Measurements from ENCODE around the gene TENM4.
"Not testable (repeated sequence)": the region's sequence is repeated elsewhere in the genome, so short reads cannot be mapped to it uniquely, and the experiment has no call there.

Gene TENM4

DNA sequence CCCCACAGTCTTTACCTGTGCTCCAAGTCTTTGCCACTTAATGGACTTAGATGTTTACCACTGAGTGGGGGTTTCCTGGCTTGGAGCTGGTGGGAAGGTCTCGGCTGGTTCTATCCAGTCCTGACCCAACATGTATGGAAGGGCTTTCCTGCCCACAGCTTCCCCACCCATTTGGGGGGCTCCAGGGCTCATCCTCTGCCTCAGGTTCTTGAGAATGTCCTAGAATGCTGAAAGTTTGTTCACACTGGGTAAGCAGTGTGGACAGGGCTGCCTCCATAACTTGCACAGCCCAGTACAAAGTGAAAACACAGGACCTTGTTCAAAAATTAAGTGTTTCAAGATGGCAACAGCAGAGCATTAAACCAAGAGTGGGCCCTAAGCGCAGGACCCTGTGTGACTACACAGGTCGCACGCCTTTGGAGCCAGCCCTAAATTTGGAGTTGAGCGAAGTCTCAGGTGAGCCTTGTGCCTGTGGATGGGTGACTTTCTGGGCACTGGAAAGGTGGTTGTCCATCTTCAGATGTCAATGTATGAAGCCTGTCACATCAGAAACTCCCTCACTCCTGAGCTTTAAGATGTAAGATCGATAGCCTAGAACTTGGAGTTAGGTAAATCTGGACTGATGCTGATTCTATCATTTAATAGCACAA lies 793.4 kb downstream of the TENM4 start:
- DNase-seq: no peak

DNA sequence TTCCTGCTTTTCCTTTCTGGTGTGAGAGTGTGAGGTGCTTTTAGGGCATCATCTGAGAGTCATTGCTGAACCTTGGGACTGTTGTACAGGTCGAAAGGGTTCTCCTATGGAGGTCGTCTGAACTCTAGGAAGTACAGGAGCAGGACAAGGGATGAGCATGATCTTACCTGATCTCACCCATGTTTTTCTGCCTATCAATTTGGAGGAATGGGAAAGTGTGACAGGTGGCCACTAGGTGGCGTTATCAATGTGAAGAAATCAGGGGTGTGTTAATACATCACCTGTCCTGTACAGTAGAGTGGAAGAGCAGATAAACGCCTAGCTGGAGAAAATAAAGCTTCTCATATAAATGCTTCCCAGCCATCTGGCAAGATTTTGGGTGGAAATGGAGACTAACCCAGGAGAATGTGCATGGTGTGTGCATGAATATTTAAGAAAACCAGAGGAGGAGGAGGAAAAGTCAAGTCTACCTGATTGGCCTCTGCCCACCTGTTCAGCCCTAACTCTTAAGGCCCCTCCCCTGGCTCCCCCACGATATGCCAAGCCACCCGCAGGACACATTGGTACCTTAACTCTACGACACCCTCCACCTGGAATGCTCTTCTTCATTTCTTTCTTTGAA lies 794.2 kb downstream of the TENM4 start:
- peak; percentile 40 for DNase-seq

DNA sequence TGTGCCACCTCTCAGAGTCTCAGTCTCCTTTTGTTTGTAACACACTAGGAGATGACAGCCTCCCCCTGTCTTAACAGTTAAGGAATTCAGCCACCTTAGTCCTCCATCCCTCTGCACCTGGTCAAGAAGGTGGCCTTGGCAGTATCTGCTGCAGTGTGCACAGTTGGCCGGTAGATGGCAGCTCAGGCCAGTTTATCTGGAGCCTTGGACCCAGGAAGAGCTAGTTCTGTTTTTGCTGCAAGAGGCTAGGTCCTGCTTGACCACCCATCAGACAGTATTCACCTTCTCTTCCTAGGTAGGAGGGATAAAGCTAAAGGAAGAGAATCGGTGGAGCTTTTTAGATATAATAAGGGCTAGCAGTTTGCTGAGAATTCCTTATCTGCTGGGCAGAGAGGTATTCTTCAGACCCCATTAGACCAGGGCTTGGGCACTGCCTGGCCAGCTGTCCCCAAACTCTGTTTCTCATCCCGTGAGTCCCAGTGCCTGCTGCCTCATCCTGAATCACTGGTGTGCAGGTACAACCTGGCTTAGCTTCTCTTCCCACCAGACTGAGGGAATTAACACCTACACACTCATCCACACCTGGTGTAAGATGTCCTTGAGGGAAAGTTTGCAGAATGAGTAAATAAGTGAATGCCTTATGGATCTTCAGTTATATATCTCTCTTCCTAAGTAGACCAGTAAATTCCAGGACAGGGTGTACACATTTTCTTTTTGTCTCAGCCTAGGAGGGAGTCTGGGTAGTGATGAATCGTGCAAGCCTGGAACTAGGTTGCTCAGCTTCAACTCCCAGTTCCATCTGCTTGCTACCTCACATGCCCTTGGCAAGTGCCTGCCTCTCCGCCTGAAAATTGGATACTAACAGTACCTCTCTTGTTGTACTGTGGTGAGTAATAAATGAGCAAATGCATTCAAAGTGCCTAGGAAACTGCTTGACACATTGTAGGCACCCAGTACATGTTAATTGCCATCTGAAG lies 795.3 kb downstream of the TENM4 start:
- peak; percentile 53 for DNase-seq

DNA sequence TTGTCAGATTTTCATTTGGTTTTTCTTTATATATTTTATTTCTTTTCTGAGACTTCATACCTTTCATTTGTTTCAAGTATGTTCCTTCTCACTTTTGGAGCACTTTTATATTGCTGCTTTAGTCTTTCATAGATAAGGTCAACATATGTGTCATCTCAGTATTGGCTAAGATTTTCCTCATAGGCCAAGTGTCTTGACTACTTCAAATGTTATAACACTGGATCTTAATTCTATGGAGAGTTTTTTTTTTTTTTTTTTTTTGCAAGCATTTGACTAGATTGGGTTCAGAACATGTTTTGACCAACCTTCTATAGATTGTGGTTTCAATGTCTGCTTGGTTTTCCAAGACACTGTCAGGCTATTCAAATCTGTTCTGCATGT lies 797.2 kb downstream of the TENM4 start:
- no peak for DNase-seq

DNA sequence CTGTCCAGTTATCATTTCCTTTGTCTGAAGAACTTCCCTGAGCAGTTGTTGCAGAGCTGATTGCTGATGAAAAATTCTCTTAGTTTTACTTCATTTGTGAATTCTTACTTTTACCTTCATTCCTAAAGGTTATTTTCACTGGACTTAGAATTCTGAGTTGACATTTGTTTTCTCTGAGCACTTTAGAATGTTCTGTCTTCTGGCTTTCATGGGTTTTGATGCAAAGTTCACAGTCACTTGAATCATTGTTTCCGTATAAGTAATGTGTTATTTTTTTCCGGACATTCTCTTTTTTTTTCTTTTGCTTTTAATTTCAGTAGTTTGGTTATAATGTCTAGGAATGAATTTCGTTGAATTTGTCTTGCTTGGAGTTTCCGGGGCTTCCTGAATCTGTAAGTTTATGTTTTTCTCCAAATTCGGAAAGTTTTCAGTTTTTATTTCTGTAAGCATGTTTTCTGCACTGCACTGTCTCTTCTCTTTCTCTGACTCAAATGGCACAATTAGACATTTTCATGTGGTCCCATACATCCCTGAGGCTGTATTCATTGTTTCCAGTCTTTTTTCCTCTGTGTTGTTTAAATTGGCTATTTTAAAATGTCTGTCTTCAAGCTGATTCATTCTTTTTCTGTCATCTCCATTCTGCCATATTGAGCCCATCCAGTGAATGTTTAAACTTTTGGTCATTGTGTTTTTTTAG lies 797.7 kb downstream of the TENM4 start:
- no peak for DNase-seq

DNA sequence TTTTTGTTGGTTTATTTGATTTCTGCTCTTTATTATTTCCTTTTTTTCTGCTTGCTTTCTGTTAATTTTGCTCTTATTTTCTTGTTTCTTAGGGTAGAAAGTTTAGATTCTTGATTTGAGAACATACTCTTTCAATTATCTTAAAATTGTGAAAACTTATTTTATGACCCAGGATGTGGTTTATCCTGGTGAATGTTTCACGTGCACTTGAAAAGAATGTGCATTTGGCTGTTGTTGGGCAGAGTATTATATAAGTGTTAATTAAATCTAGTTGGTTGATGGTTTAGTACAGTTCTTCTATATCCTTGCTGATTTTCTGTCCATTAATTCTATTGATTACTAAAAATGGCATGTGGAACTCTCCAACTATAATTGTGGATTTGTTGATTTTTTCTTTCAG lies 799.3 kb downstream of the TENM4 start:
- DNase-seq: no peak

DNA sequence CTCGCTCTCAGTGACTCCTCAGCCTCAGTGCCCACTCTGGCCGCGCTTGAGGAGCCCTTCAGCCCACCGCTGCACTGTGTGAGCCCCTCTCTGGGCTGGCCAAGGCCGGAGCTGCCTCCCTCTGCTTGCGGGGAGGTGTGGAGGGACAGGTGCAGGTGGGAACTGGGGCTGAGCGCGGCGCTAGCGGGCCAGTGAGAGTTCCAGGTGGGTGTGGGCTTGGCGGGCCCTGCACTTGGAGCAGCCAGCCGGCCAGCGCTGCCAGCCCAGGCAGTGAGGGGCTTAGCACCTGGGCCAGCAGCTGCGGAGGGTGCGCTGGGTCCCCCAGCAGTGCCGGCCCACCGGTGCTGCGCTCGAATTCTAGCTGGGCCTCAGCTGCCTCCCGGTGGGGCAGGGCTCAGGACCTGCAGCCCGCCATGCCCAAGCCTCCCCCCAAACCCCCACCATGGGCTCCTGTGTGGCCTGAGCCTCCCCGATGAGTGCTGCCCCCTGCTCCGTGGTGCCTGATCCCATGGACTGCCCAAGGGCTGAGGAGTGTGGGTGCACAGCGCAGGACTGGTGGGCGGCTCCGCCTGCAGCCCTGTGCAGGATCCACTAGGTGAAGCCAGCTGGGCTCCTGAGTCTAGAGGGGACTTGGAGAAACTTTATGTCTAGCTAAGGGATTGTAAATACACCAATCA lies 802.0 kb downstream of the TENM4 start:
- DNase-seq: no peak

DNA sequence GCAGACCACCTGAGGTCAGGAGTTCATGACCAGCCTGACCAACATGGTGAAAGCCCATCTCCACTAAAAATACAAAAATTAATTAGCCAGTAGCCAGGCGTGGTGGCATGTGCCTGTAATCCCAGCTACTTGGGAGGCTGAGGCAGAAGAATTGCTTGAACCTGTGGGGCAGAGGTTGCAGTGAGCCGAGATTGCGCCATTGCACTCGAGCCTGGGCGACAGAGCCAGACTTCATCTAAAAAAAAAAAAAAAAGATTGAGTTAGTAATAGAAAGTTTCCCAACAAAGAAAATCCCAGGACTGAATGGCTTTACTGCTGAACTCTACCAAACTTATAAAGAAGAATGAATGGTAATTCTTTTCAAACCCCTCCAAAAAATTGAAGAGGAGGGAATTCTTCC lies 803.3 kb downstream of the TENM4 start:
- DNase-seq: not testable (repeated sequence)

DNA sequence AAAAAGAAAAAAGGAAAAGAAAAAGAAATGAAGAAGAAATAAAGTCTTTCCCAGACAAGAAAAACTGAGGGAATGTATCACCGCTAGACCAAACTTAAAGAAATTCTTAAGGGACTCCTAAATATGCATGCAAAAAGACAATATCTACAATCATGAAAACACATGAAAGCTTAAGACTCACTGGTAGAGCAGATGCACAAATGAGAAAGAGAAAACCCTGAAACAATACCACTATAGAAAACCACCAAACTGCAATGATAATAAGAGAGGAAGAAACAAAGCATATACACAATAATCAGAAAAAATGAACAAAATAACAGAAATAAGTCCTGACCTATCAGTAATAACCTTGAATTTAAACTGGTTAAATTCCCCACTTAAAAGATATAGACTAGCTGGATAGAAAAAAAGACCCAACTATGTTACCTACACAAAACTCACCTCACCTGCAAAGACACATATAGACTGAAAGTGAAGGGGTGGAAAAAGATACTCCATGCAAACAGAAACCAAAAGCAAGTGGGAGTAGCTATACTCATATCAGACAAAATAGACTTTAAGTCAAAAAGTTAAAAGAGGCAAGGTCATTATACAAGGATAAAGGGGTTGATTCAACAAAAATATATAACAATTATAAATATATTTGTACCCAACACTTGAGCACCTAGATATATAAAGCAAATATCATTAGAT lies 804.9 kb downstream of the TENM4 start:
- DNase-seq: no peak

DNA sequence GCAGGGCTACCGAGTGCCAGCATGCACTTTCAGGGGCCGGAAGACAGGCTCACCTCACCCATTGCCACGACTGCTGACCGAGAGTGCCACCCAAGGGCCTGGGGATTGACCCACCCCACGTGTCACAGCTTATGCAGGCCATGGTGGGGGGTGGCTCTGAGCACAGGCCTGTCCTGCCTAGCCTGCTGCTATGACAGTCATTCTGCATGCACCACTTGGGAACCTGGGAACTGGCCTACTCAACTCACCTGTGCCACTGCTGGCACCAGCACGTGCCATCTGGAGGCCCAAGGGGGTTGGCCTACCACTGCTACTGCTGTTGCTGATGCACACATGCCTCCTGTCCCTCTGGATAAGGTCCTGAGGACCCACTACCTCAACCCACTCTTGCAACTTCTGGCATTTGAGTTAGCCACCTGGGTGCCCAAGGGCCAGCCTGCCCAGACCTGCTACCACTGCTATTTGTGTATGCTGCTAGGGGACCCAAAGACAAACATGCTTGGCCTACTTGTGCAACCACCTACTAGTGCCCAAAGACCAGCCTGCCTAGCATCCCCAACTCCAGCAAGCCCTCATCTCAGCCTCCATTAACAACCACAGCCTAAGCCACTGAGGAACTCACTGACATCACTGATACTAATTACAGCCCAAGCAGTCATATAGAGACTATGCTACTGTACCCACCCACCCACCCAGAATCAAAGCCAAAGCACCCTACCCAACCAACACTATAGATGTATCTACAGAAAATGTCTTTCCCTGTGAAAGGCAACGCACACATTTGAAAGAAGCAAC lies 807.1 kb downstream of the TENM4 start:
- DNase-seq: no peak

DNA sequence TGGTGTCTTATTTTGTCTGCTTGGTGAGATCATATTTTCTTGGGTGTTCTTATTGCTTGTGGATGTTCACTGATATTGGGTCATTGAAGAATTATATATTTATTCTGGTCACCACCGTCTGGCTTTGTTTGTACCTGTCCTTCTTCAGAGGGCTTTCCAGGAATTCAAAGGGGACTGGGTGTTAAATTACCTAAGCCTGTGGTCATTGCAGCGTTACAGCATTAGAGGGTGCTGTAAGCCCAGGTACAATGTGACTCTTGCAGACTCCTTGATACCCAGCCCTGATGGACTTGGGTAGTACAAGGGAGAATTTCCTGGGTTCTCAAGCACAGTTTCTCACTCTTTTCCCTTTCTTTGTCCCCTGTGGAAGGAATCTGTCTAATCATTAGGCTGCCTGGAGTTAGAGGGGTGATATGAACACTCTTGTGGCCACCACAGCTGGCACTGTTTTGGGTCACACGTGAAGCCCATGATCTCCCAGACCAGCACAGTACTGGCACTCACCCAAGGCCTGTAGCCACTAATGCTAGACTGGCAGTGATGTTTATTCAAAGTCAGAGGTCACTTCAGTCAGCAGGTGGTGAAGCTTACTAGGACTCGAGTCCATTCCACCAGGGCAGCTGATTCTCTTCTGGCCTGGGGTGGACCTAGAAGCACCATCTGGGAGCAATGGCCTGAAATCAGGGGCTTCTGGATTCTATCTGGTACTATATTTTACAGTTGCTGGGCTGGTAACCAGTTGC lies 810.1 kb downstream of the TENM4 start:
- no peak for DNase-seq

DNA sequence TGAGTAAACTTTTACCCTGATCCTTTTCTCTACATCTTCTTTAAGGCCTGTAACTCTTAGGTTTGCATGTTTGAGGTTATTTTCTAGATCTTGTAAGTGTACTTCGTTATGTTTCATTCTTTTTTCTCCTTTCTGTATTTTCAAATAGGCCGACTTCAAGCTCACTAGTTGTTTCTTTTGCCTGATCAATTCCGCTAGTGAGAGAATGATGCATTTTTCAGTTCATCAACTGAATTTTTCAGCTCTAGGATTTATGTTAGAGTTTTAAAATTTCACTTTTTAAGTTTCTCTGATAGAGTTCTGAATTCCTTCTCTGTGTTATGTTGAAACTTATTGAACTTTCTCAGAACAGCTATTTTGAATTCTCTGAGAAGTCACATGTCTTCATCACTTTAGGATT lies 810.7 kb downstream of the TENM4 start:
- no peak for DNase-seq

DNA sequence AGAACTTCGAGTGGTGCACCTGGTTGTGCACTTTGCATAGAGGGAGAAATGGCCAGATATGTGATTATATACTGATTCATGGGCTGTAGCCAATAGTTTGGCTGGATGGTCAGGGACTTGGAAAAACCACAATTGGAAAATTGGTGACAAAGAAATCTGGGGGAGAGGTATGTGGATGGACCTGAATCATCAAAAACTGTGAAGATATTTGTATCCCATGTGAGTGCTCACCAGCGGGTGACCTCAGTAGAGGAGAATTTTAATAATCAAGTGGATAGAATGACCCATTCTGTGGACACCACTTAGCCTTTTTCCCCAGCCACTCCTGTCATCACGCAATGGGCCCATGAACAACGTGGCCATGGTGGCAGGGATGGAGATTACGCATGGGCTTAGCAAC lies 818.2 kb downstream of the TENM4 start:
- DNase-seq: no peak

DNA sequence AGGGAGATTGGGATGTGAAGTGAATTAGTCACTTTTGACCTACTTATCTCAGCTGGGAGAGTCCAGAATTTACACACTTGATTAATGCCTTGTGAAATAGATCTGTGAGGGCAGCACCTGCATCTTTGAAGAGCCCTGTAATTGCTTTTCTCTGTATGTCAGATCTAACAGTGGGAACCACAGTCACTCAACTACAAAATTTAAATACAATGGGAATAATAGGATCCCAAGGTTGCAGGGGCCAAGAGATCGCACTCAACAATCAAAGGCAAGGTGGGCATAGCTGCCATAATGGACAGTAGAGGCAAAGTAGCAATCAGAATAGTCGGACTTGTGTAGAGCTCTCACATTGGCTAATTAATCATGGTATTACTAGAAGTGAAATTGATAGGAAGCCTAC lies 820.7 kb downstream of the TENM4 start:
- no peak for DNase-seq

DNA sequence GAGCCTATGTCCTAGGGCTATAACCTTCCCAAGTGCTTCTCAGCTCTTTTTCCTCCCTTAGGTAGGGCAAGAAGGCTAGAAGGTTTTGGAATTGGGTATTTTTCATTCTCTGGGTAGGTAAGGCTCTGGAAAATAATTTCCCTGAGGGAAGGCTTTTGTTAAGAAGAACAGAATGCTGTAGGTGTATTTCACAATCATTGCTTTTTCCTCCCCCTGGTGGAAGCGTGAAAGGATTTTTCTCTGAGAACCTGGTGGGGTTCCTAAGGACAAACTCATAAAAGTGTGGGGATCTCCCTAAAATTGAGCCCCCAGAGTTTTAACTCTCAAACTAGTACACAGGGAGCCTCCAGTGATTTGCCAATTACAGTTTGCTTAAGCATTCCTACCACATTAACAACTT lies 825.1 kb downstream of the TENM4 start:
- no peak for DNase-seq

DNA sequence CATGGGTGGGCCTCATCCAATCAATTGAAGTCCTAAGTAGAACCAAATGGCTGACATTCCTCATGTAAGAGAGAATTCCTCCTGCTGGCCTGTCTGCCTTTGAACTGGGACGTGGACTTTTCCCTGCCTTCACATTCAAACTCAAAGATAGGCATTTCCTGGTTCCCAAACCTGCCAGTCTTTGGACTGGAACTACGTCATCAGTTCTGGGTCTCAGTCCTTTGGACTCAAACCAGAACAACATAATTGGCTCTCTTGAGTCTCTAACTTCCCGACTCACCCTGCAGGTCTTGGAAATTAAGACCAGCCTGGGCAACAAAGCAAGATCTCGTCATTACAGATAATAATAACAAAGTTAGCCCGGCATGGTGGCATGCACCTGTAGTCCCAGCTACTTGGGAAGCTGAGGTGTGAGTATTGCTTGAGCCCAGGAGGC lies 827.4 kb downstream of the TENM4 start:
- DNase-seq: no peak

DNA sequence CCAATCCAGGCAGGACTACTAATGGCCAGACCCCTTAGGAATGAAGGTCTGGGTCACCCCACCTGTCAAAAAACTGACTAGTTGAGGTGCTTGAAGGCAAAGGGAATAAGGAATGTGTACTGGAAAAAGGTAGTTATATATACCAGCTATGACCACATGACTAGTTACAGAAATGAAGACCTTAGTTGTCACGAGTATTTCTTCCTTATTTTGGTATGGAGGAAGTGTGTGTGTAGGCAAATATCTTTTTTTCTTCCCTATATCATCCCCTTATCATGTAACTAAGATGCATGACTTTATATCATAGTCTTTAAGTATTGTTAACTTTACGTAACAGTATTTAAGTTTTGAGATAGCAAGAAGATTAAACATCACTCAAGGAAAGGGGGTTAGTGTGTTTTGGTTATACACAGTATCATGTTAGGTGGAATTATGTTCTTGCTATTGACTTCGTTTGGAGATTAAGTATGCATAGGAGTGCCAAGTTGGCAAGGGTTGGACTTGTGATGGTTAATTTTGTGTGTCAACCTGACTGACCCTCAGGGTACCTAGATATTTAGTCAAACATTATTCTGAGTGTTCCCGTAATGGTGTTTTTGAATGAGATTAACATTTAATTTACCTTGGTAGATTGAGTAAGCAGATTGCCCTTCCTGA lies 828.0 kb downstream of the TENM4 start:
- DNase-seq: no peak

DNA sequence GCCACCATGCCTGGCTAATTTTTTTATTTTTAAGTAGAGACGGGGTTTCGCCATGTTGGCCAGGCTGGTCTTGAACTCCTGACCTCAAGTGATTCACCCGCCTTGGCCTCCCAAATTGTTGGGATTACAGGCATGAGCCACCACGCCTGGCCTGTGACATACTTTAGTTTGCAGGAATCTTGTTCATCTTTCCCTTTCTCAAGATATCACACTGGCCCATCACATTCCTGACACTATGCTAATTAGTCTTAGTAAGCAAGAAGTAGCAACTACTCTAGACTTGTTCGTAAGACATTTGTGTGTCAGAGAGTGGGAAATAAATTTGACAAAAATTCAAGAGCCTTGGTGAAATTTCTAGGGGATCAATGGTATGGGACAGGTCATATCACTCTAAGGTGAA lies 831.5 kb downstream of the TENM4 start:
- peak; percentile 10 for DNase-seq

DNA sequence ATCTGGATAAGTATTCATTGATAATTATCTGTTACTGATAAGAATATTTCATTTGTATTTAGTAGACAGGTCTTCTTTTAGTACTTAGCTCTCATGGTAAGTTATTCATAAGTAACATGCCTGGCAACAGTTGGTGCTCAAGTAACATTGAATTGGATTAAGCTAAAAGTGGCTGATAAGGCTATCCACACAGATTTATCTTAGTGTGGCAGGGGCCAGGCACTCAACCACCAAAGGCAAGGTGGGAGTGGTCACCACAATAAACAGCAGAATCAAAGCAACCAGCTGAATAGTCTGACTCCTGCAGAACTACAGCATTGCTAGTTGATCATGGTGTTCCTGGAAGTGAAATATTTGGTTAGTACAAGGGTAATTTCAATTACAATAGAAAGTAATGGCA lies 833.1 kb downstream of the TENM4 start:
- no peak for DNase-seq

DNA sequence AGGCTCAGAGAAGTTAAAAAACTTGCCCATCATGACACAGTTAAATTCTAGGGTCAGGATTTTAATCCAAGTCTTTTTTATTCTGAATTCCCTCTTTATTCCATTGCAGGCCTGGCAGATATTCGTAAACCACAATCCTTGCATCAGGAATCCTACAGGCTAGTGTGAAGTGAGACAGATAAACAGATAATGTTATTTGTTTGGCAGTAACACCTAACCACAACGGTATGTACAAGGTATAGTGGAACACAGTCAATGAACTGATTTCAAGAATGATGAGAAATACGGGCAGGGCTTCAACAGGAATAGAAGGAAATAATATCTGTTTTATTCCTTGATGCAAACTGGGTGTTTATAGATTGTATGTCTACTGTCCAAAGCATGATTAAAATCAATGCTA lies 834.2 kb downstream of the TENM4 start:
- DNase-seq: no peak

All from fibroblast of skin of right biceps (primary cell).